LNCAP (cell line): Measurements from ENCODE around the gene FBXL19.

Source experiments
- CTCF ChIP-seq: fragments of 450-650 bp; IDR thresholded peaks from 2 replicates; pipeline ENCODE4 v1.5.1; 2017; ENCODE audit warnings: mild to moderate bottlenecking

FBXL19 gene

GRCh38 chr16:30907064-30907463 is 16.3 kb upstream of the FBXL19 start:
- TF ChIP-seq CTCF: no peak

GRCh38 chr16:30910427-30911029 is 12.8 kb upstream of the FBXL19 start:
- no peak for TF ChIP-seq CTCF

GRCh38 chr16:30912794-30913412 is 10.5 kb upstream of the FBXL19 start:
- no peak for TF ChIP-seq CTCF

- TF ChIP-seq CTCF: no peak
These were observed 8.5 kb upstream of the FBXL19 start for GRCh38 chr16:30914830-30915229.

GRCh38 chr16:30918614-30919013 is 4.8 kb upstream of the FBXL19 start:
- TF ChIP-seq CTCF: no peak

- TF ChIP-seq CTCF: no peak
These were observed 2.5 kb upstream of the FBXL19 start for GRCh38 chr16:30920891-30921290.

- no peak for TF ChIP-seq CTCF
These were observed 2.0 kb upstream of the FBXL19 start for GRCh38 chr16:30921459-30921747.
